Spleen (tissue), 11 donors: Measurements from ENCODE around the gene DAB1. TPM values are rescaled to one million over a fixed set of nuclear protein-coding genes. Genes with fewer than 3 reads are reported as not detected.

Experiments
- DNase-seq: peaks from one replicate; pipeline ENCODE4 v3.0.0-alpha.2; 2020
- H3K27ac ChIP-seq, 8 donors: fragments of 200-600 bp; sonication (generic) in 7 of 8; 1 replicate in 4 of 8; 2 replicates in 4 of 8; pipeline versions ENCODE4 v1.5.0 to v1.8.0; 2016 to 2021; ENCODE audit warnings: inconsistent platforms in 4 of 8, mild to moderate bottlenecking in 4 of 8, moderate library complexity in 1 of 8
- H3K27me3 ChIP-seq, 7 donors: fragments of 200-600 bp; sonication (generic) in 6 of 7; replicated peaks in 1 of 7; 1 replicate in 4 of 7; 2 replicates in 3 of 7; pipeline versions ENCODE4 v1.5.0 to v1.8.0; 2016 to 2021; ENCODE audit warnings: inconsistent platforms in 3 of 7, mild to moderate bottlenecking in 1 of 7
- H3K36me3 ChIP-seq, 6 donors: fragments of 200-600 bp; sonication (generic) in 5 of 6; 1 replicate in 4 of 6; 2 replicates in 2 of 6; pipeline versions ENCODE4 v1.5.0 to v1.8.0; 2016 to 2021; ENCODE audit warnings: inconsistent platforms in 2 of 6
- H3K4me1 ChIP-seq, 6 donors: fragments of 200-600 bp; sonication (generic) in 5 of 6; 1 replicate in 3 of 6; 2 replicates in 3 of 6; pipeline versions ENCODE4 v1.5.0 to v1.8.0; 2016 to 2021; ENCODE audit warnings: inconsistent platforms in 3 of 6
- H3K4me3 ChIP-seq, 8 donors: fragments of 200-600 bp; sonication (generic) in 7 of 8; 1 replicate in 4 of 8; 2 replicates in 4 of 8; pipeline versions ENCODE4 v1.5.0 to v1.8.0; 2016 to 2021; ENCODE audit warnings: inconsistent platforms in 4 of 8, mild to moderate bottlenecking in 4 of 8, moderate library complexity in 2 of 8
- H3K9me3 ChIP-seq, 8 donors: fragments of 200-600 bp; sonication (generic) in 7 of 8; 1 replicate in 4 of 8; 2 replicates in 4 of 8; pipeline versions ENCODE4 v1.5.0 to v1.8.0; 2016 to 2021; ENCODE audit warnings: inconsistent platforms in 4 of 8
- CTCF ChIP-seq, 11 experiments: fragments of 200-600 bp in 7 of 11; fragments of 450-650 bp in 4 of 11; sonication (generic) in 4 of 11; IDR thresholded peaks in 8 of 11; conservative IDR thresholded peaks in 3 of 11; 1 replicate in 7 of 11; 2 replicates in 4 of 11; pipeline versions ENCODE4 v1.4.0 to v1.8.0; 2016 to 2021; ENCODE audit warnings: antibody characterized with exemption in 11 of 11, inconsistent platforms in 4 of 11, mild to moderate bottlenecking in 1 of 11
- POLR2A ChIP-seq, 3 donors: fragments of 450-650 bp; IDR thresholded peaks; one replicate each; pipeline ENCODE4 v1.5.1; 2017; ENCODE audit warnings: antibody characterized with exemption in 3 of 3, mild to moderate bottlenecking in 1 of 3
- POLR2AphosphoS5 ChIP-seq, 3 donors: sonication (generic); formaldehyde crosslinking; IDR thresholded peaks; one replicate each; pipeline ENCODE4 v1.5.1; 2017; ENCODE audit warnings: antibody characterized with exemption in 3 of 3
- WGBS, 5 donors: extraction: QIAGEN DNeasy Blood & Tissue Kit in 3 of 5; methylation state at CpG; one replicate each; pipeline versions ENCODE4 v1.1.5 to v1.1.7; 2013 to 2018; 5-methylcytosine and 5-hydroxymethylcytosine counted together
- intact Hi-C: fragments of 100-400 bp; cut with DNase I; formaldehyde crosslinking; loops from one replicate; pipeline ENCODE4 v1.15.0; 2023; ENCODE audit warnings: low total_unique reads
- polyA plus RNA-seq, 3 donors: library from polyadenylated mRNA; stranded (reverse); fragments of 200-250 nt; gene quantifications; one replicate each; pipeline ENCODE4 v1.2.1, GENCODE V29; 2013
- total RNA-seq, 7 donors: library from RNA; depleted of rRNA in 3 of 7; stranded (reverse); fragments of >200 nt in 3 of 7; fragmentation: NEBNext Ultra II Directional in 4 of 7; extraction: Animal tissue kit (Norgen Biotek cat#: 25700) in 4 of 7; gene quantifications; one replicate each; pipeline versions ENCODE4 v1.1.0 to v1.2.1, GENCODE V29; 2016 to 2021
- donor health status: healthy with polysubstance abuse.
- donor health status: DM: no; HTN: no; CAD: no; lungs with moderate emphysema.
- donor health status: DM: no; HTN: no; CAD: no.
- donor health status: Bipolar disorder and iron deficiency.
- donor health status: healthy.
- donor health status: DM: no; HTN: no; CAD: no.
- donor health status: DM: yes; HTN: yes; CAD: no.

The DAB1 gene
- total and polyA plus RNA-seq, 10 donors, result 0.03 to 0.70 (median 0.26) TPM; not detected in 1

GRCh38 chr1:57003398-57004139 lies 420.3 kb downstream of the DAB1 start:
- H3K9me3 ChIP-seq, result no peaks in the 10 kb centered on the region
- H3K27ac ChIP-seq, result no peak overlapping the region
- H3K4me3 ChIP-seq, result no peak overlapping the region
- intact Hi-C loops, result no loop called here
- 51 to 68% (median 53%) methylated on average over 4 of the region's 4 CpGs for WGBS, 5 donors
- TF ChIP-seq CTCF (IDR thresholded peaks at IDR 0.05 in 8 of 11, conservative IDR thresholded peaks at IDR 0.05 in 3 of 11) (no peak), POLR2A (IDR thresholded peaks at IDR 0.05) (no peak), POLR2AphosphoS5 (IDR thresholded peaks at IDR 0.05) (no peak)
- no peaks in the 10 kb centered on the region for H3K4me1 ChIP-seq
- H3K36me3 ChIP-seq, result no peaks in the 10 kb centered on the region
- no peaks in the 10 kb centered on the region for H3K27me3 ChIP-seq
- no peak for DNase-seq

GRCh38 chr1:56995414-56996100 lies 428.3 kb downstream of the DAB1 start:
- Histone ChIP-seq H3K4me1 (no peaks in the 10 kb centered on the region), H3K36me3 (no peaks in the 10 kb centered on the region), H3K4me3 (no peak overlapping the region), H3K9me3 (no peaks in the 10 kb centered on the region), H3K27ac (no peak overlapping the region), H3K27me3 (no peaks in the 10 kb centered on the region)
- TF ChIP-seq CTCF (IDR thresholded peaks at IDR 0.05 in 8 of 11, conservative IDR thresholded peaks at IDR 0.05 in 3 of 11) (no peak), POLR2A (IDR thresholded peaks at IDR 0.05) (no peak), POLR2AphosphoS5 (IDR thresholded peaks at IDR 0.05) (no peak)
- WGBS, 5 donors, result 82 to 94% (median 86%) methylated on average over 4 of the region's 4 CpGs
- intact Hi-C loops, result no loop called here
- DNase-seq, result no peak

GRCh38 chr1:56993475-56993874 lies 430.4 kb downstream of the DAB1 start:
- WGBS, 5 donors, result 93 to 99% (median 96%) methylated on average over 5 of the region's 5 CpGs
- DNase-seq, result no peak
- Histone ChIP-seq H3K36me3 (no peaks in the 10 kb centered on the region), H3K4me1 (no peaks in the 10 kb centered on the region), H3K4me3 (no peak overlapping the region), H3K9me3 (no peaks in the 10 kb centered on the region), H3K27ac (no peak overlapping the region), H3K27me3 (no peaks in the 10 kb centered on the region)
- TF ChIP-seq POLR2AphosphoS5 (IDR thresholded peaks at IDR 0.05) (no peak), CTCF (IDR thresholded peaks at IDR 0.05 in 8 of 11, conservative IDR thresholded peaks at IDR 0.05 in 3 of 11) (no peak), POLR2A (IDR thresholded peaks at IDR 0.05) (no peak)
- intact Hi-C loops, result no loop called here
